Fibroblast of skin of right quadriceps (primary cell): ENCODE measurements around the gene ITGA3.

Source experiments
- DNase-seq: peaks from one replicate; pipeline ENCODE4 v3.0.0-alpha.2; 2013

ITGA3 gene

DNA sequence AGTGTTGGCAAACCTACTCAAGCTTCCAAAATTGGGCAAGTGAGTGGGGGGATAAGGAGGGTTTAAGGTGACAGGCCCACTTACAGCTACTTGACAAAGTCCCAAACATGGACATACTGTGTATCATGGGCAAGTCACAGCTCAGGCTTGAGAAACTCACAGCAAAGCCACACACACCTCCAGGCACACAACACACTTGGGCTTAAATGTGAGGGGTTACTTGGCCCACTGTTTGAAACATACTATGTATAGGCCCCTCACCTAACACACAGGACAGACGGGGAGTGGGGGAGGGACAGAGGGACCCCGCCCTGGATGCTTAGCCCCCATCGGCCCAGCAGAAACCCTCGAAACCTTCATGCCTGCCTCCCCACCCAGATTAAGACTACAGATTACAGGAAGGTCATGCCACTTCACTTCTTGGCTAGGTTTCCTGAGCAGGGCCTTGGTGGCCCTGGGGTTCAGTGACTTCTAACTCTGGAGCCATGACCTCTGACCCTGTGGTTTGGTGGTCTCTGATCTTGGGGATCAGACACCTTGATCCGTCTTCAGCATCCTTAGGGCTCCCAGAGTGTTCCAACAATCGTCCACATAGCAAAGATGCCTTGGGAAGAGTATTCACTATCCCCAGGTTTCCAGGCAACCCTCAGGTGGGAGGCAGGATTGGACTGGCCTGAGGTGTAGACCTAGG, 76.3 kb downstream of the ITGA3 start:
- DNase-seq = no peak

DNA sequence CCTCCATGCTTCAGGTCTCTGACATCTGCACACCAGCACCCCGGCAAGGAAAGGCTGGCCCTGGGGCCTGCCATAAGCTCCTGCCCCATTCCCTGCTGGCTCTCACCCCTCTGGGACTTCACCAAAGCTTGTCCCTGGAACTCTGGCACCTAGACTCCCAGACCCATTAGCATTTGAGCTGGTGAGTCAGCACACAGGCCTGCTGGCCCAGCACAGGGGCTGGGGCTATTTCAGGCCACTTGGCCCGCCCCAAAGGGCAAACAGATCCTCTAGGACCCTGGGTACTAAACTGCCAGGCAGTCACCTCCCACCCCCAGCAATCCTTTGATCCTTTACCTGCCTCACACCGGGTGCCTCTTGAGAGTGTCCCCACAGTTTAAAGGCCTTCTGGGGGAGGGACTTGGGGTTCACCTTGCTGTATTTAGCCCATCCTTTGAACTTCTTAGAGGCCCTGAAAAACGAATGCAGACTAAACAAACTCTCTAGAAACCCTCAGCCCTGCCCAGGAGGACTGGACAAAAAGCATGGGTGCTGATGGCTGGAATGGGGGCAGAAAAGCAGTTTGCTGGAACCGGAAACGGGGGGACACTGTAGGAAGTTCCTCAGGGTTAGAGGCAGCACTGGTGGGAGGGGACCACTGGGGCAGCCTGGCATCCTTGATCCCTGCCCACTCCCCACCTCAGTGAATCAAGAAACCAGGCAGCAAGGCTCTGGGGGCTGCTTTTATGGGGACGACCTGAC, 77.3 kb downstream of the ITGA3 start:
- DNase-seq = peak; percentile 34

DNA sequence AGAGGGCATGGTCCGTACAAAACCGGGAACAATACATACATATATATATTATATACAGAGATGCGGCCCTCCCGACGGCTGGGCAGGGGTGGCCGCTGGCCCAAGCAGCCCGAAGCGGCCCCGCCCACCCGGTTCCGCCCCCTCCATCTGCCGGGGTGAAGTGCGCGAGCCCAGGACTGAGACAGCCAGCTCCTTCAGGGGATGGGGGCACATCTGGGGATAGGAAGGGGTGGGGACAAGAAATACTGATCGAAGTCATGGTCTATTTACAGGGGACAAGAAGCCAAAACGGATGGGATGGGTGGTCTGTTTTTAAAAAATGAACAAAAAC, 77.8 kb downstream of the ITGA3 start:
- DNase-seq = no peak

DNA sequence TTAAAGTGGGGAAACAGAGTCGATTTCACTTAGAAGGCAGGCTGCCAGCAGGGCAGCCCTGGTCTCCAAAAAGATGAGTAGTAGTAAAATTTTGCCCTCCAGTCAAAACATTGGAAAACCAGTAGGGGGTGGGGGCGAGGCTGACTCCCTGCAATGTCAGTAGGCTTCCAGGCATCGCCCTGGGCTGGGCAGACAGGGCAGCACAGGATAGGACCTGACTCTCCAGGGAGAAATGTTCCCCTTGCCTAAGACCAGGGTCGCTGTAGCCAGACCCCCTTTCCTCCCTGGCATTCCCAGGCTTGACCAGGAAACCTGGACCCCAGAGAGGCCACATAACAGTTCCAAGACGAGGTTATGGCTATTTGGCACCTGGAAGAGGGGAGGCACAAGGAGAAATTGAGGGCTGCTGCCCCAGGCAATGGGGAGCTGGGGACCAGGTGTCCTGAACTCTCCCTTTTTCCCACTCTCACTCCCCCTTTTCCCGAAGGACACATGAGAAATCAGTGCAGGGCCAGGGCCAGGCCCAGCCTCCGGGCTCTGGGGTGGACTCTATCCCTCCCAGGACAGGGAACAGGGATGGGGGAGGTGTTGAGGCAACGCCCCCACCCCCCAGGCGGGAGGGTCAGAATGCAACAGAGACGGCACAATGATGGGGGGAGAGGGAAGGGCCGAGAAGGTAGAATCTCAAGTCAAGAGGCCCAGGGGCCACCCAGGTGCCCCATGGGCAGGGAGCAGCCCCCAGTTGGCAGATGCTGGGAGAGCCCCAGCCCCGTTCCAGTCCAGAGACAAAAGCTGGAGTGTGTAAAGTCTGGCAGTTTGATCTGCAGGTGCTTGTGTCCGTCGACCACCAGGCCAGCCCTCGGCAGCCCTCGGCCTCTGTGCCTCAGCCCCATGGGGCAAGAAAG, 78.5 kb downstream of the ITGA3 start:
- no peak for DNase-seq

DNA sequence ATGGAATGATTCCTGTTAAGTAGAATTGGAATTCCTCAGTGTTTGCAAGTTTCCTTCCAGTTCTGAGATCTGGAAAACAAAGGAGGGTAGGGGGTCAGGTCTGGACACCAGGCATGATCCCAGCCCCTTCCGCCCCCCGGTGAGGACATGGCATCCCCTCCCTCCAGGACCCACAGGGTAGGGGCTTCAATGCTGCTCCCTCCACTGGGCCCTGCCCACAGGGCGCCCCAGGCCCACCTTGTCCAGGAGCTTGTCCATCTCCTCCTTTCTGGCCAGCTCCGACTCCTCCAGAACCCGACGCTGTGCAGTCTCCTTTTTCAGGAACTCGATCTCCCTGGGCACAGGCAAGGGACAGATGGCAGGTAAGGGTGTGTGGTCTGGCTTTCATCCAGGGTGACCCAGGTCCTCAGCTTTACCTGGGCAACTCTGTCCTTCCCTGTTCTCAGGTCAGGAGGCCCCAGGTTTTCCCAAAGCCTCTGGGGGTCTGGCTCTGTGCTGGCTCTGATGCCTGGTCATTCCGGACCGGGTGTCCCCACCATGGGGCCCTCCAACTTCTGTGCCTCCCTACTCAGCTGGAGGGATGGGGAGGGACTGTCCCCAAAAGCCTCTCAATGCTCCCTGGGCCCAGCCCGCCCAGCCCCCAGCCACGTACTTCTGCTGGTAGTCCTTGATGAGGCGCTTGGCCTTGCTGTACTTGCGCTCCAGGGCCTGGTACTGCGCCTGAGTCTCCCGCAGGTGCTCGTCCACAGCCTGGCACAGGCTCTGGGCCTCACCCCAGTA, 79.6 kb downstream of the ITGA3 start:
- no peak for DNase-seq

DNA sequence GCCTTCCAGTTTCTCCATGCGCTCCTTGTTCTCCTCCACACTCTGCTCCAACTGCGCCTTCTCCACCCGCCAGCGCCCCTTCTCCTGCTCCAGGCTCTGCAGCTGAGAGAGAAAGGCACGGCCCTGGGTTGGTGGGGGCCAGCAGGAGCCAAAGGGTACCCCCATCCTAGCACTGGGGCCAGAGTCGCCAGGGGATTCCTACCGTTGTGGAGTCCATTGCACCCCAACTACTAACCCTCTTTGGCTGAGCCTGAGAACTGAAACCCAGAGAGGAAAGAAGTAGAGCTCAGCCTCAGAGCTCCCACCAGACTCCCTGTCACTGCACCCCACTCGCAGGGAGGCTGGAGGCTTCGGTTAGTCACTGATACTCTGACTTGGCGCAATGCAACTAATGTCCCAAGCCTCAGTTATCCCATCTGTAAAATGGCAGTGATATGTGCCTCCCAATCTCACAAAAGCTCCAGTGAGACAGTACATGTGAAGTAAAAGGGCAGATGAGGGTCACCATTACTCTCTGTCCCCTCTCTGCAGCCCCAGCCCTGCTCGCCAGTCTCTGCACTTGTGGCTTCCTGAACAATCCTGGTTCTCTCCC, 80.3 kb downstream of the ITGA3 start:
- no peak for DNase-seq

DNA sequence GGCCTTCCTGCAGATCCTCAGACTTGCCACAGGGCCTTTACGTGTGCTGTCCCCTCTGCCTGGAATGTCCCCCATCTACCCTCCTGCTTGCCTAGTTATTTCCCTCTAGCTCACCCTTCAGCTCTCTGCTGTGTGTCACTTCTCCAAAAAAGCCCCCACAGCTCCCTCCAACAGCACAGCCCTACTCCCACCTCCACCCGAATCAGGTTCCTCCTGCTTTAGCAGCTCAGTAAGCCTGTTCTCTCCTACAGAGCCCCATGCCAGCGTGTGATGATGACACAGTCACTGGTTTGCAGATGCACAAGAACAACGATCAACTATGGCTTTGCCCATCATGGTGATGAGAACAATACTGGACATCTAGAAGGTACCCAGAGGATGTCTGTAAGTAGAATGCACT, 81.1 kb downstream of the ITGA3 start:
- DNase-seq = no peak

DNA sequence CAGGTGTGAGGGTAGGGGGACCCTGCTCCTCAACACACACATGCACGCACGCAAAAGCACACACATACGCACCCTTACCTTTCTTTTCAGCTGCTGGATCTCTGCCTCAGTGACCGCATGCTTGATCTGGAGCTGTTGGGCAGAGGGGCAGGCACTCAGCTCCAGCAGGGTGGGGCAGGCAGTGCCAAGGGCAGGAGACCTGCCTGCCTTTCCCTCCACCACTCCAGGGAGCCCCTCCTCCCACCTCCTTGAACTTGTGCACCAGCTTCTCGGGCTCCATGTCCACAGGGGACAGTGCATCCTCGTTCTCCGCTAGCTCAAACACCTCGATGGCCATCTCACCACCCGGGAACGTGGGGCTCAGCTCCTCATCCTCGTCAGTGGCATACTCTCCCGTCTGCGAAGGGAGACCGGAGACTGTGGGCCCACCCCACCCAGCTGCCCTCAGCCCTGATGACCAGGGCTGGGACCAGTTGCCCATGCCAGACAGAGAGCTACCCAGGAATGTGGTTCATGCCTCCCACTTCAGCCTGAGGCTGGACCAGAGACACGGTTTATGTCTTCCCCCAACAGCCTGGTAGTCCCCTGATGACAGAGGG, 83.4 kb downstream of the ITGA3 start:
- no peak for DNase-seq
